Pancreas (tissue), 10 donors: Measurements from ENCODE around the gene U2SURP. TPM values are rescaled to one million over a fixed set of nuclear protein-coding genes. Genes with fewer than 3 reads are reported as not detected.

Experiments
- ATAC-seq, 4 donors: fragments of 200-7000 bp; cut with Tn5 transposase; one replicate each; pipeline versions ENCODE4 v1.8.0 to v1.9.1; 2020; ENCODE audit warnings: mild to moderate bottlenecking in 4 of 4, moderate library complexity in 4 of 4
- DNase-seq, 6 donors: peaks; one replicate each; pipeline ENCODE4 v3.0.0-alpha.2; 2020
- FAIRE-seq: peaks from 2 replicates; lab custom pipeline; 2012; peaks lifted over from hg19 to GRCh38; lab: Jason Lieb, UNC
- H3K27ac ChIP-seq, 4 donors: fragments of 200-600 bp; sonication (generic); 1 replicate in 3 of 4; 2 replicates in 1 of 4; pipeline versions ENCODE4 v1.5.0 to v1.8.0; 2020
- H3K27me3 ChIP-seq, 4 donors: fragments of 200-600 bp; one replicate each; pipeline ENCODE4 v1.8.0; 2021
- H3K36me3 ChIP-seq, 3 donors: fragments of 200-600 bp; sonication (generic) in 1 of 3; one replicate each; pipeline versions ENCODE4 v1.5.0 to v1.8.0; 2020 to 2021
- H3K4me1 ChIP-seq, 3 donors: fragments of 200-600 bp; one replicate each; pipeline ENCODE4 v1.8.0; 2021
- H3K4me3 ChIP-seq, 4 donors: fragments of 200-600 bp; sonication (generic) in 2 of 4; one replicate each; pipeline versions ENCODE4 v1.5.0 to v1.8.0; 2020 to 2021
- H3K9me3 ChIP-seq, 4 donors: fragments of 200-600 bp; one replicate each; pipeline ENCODE4 v1.8.0; 2021
- CTCF ChIP-seq, 4 donors: fragments of 200-600 bp; sonication (generic) in 3 of 4; IDR thresholded peaks; one replicate each; pipeline versions ENCODE4 v1.5.0 to v1.8.0; 2021; ENCODE audit warnings: antibody characterized with exemption in 4 of 4
- WGBS, 2 donors: extraction: QIAGEN DNeasy Blood & Tissue Kit; methylation state at CpG; one replicate each; pipeline ENCODE4 v1.1.7; 2013; 5-methylcytosine and 5-hydroxymethylcytosine counted together
- intact Hi-C, 3 donors: fragments of 100-400 bp; cut with DNase I; formaldehyde crosslinking; loops; one replicate each; pipeline versions ENCODE4 v1.11.1 to v1.14.2; 2022
- polyA plus RNA-seq, 2 donors: library from polyadenylated mRNA; stranded (reverse); fragments of 200-250 nt; gene quantifications; one replicate each; pipeline ENCODE4 v1.2.3, GENCODE V29; 2013
- total RNA-seq, 6 donors: library from RNA; stranded (reverse); fragmentation: NEBNext Ultra II Directional in 4 of 6; extraction: Animal tissue kit (Norgen Biotek cat#: 25700) in 4 of 6; gene quantifications; one replicate each; pipeline versions ENCODE4 v1.2.1 to v1.2.4, GENCODE V29; 2021 to 2023
- donor health status: healthy with polysubstance abuse.
- donor health status: DM: no; HTN: no; CAD: no; lungs with moderate emphysema.
- donor health status: DM: no; HTN: no; CAD: no.
- donor health status: control.
- donor health status: control.
- donor health status: Bipolar disorder and iron deficiency.
- donor health status: DM: yes; HTN: yes; CAD: no.
- donor health status: DM: no; HTN: no; CAD: no.
- donor health status: DM: no; HTN: no; CAD: no.
- donor health status: DM: yes; HTN: yes; CAD: no.

The U2SURP gene
- total and polyA plus RNA-seq, 8 donors, result 19.9 to 48.2 (median 35.1) TPM

DNA sequence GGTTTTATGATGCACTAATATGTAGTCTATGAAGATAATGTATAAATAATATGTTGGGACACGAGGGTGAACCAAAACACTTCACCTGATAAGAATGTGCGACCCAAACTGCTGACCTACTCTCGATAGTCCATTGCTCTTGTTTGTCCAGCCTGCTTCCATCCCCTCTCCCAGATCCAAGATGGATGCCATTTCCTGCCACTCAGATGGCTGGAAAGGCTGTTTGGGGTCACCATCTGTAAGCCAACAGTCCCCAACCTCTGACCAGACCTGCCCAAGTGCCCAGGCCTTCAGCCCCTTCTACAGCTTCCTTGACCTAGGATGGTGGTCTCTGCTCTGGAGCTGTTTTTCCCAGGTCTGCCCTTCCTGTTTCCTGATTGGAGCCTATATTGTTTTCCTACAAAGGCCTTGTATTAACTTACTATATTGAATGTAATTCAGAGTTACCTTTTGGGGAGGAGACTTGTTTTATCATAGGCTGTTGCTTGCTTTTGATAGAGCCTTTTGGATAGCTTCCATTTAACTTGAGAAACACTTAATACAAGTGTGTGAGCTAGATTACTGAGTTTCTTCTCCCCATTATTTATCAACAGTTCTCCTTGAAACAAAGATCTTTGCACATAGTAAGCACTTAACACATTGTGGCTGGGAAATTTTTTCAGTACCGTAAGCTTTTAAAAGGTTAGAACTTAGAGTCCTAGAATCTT is 32.9 kb upstream of the U2SURP start:
- H3K27me3 ChIP-seq, result peaks cover 0 to 15% (median 1%) of the 10 kb centered on the region in 4 donors

GRCh38 chr3:142971431-142971830 is 29.9 kb upstream of the U2SURP start:
- no peak for TF ChIP-seq CTCF (IDR thresholded peaks at IDR 0.05)
- DNase-seq, result no peak
- WGBS, 2 donors, result 56 to 62% methylated on average over 3 of the region's 3 CpGs
- intact Hi-C loops, result no loop called here
- H3K9me3 ChIP-seq, result no peaks in the 10 kb centered on the region
- H3K27me3 ChIP-seq, result peaks cover 0 to 3% (median 0%) of the 10 kb centered on the region in 4 donors
- no peak for FAIRE-seq
- H3K27ac ChIP-seq, result no peak overlapping the region
- no peak overlapping the region for H3K4me3 ChIP-seq
- no peaks in the 10 kb centered on the region for H3K36me3 ChIP-seq
- no peak for ATAC-seq
- no peaks in the 10 kb centered on the region for H3K4me1 ChIP-seq

More for the DNA sequence above, 32.9 kb upstream of the U2SURP start:
- H3K4me1 ChIP-seq, result no peaks in the 10 kb centered on the region
- no peaks in the 10 kb centered on the region for H3K9me3 ChIP-seq
- no peak overlapping the region for H3K4me3 ChIP-seq
- intact Hi-C loops, result no loop called here
- H3K27ac ChIP-seq, result no peak overlapping the region
- no peak for FAIRE-seq
- WGBS, 2 donors, result 72 to 74% methylated on average over 4 of the region's 4 CpGs
- DNase-seq, result no peak
- ATAC-seq, result no peak
- no peak for TF ChIP-seq CTCF (IDR thresholded peaks at IDR 0.05)
- H3K36me3 ChIP-seq, result no peaks in the 10 kb centered on the region

DNA sequence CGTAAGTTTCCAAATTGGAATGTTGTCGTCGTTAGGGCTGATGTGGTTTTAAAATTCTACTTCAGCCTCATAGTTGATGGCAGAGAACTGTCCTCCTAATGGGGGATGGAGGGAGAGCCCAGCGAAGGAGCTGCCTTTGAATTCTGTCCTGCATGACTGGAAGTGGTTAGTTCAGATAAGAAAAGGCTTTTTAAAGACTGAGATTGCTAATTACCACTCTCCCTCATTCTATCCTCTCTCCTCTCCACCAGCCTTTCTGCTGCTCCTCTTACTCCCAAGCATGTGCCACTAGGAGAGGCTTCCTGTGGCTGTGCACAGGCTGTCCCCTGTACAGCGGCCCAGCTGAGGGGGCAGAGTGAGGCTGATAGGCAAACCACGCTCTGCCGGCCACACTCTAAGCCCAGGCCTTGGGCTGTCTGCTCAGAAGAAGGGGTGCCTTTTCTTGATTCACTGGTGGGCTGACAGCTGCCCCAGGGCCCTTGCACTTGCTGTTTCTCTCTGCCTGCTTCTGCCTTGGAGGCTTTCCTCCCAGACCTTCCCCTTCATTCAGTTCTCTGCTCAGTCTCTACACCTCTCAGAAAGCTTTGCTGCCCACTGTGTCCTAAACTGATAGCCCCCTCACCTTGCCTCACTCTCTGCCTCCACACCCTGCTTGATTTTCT is 29.1 kb upstream of the U2SURP start:
- intact Hi-C loops, result no loop called here
- WGBS, 2 donors, result 84 to 90% methylated on average over 7 of the region's 7 CpGs
- no peak for DNase-seq

GRCh38 chr3:142973217-142974009 is 28.0 kb upstream of the U2SURP start:
- Histone ChIP-seq H3K9me3 (no peaks in the 10 kb centered on the region), H3K4me3 (no peak overlapping the region), H3K27me3 (peaks cover 0 to 3% (median 0%) of the 10 kb centered on the region in 4 donors), H3K4me1 (no peaks in the 10 kb centered on the region), H3K36me3 (no peaks in the 10 kb centered on the region), H3K27ac (no peak overlapping the region)
- DNase-seq, result no peak
- 75 to 77% methylated on average over 8 of the region's 8 CpGs for WGBS, 2 donors
- no peak for FAIRE-seq
- TF ChIP-seq CTCF (IDR thresholded peaks at IDR 0.05), result no peak
- ATAC-seq, result no peak
- intact Hi-C loops, result no loop called here

More for the DNA sequence above, 29.1 kb upstream of the U2SURP start:
- Histone ChIP-seq H3K9me3 (no peaks in the 10 kb centered on the region), H3K27ac (no peak overlapping the region), H3K27me3 (peaks cover 0 to 3% (median 0%) of the 10 kb centered on the region in 4 donors), H3K36me3 (no peaks in the 10 kb centered on the region), H3K4me3 (no peak overlapping the region), H3K4me1 (no peaks in the 10 kb centered on the region)
- ATAC-seq, result no peak
- TF ChIP-seq CTCF (IDR thresholded peaks at IDR 0.05), result no peak
- FAIRE-seq, result no peak
